ENCODE measurements around the gene ACTR3C.

ACTR3C gene

GRCh38 chr7:150340875-150341262, 17.5 kb upstream of the ACTR3C start:
- H3K4me3 ChIP-seq (ENCODE audit: low read depth, low read length) = peak overlapping the region; percentile 78
- H3K9ac ChIP-seq (ENCODE audit: low read depth, low read length) = peak overlapping the region; percentile 65

GRCh38 chr7:150340024-150340749, 16.8 kb upstream of the ACTR3C start:
- Histone ChIP-seq H3K4me3 (ENCODE audit: low read depth, low read length) (peak overlapping the region; percentile 78), H3K9me3 (ENCODE audit: control insufficient read depth, insufficient read depth, low read length) (no peaks in the 10 kb centered on the region), H3K4me1 (ENCODE audit: control insufficient read depth, insufficient read depth, low read length) (peaks cover 37% of the 10 kb centered on the region), H3K36me3 (ENCODE audit: control insufficient read depth, insufficient read depth, low read length) (peaks cover 30% of the 10 kb centered on the region), H3K9ac (ENCODE audit: low read depth, low read length) (peak overlapping the region; percentile 73), H3K27me3 (ENCODE audit: control insufficient read depth, insufficient read depth, low read length) (peaks cover 28% of the 10 kb centered on the region)

More at GRCh38 chr7:150340875-150341262, 17.5 kb upstream of the ACTR3C start:
- H3K9me3 ChIP-seq (ENCODE audit: control insufficient read depth, insufficient read depth, low read length) = no peaks in the 10 kb centered on the region
- peaks cover 31% of the 10 kb centered on the region for H3K4me1 ChIP-seq (ENCODE audit: control insufficient read depth, insufficient read depth, low read length)
- peaks cover 30% of the 10 kb centered on the region for H3K36me3 ChIP-seq (ENCODE audit: control insufficient read depth, insufficient read depth, low read length)
- H3K27me3 ChIP-seq (ENCODE audit: control insufficient read depth, insufficient read depth, low read length) = peaks cover 28% of the 10 kb centered on the region

GRCh38 chr7:150339409-150339809, 16.1 kb upstream of the ACTR3C start:
- peaks cover 40% of the 10 kb centered on the region for H3K4me1 ChIP-seq (ENCODE audit: control insufficient read depth, insufficient read depth, low read length)

GRCh38 chr7:150338166-150338829, 15.0 kb upstream of the ACTR3C start:
- H3K9ac ChIP-seq (ENCODE audit: low read depth, low read length) = no peak overlapping the region

More at GRCh38 chr7:150339409-150339809, 16.1 kb upstream of the ACTR3C start:
- peaks cover 28% of the 10 kb centered on the region for H3K27me3 ChIP-seq (ENCODE audit: control insufficient read depth, insufficient read depth, low read length)
- H3K36me3 ChIP-seq (ENCODE audit: control insufficient read depth, insufficient read depth, low read length) = peaks cover 30% of the 10 kb centered on the region
- H3K4me3 ChIP-seq (ENCODE audit: low read depth, low read length) = peak overlapping the region; percentile 78
- no peaks in the 10 kb centered on the region for H3K9me3 ChIP-seq (ENCODE audit: control insufficient read depth, insufficient read depth, low read length)
- H3K9ac ChIP-seq (ENCODE audit: low read depth, low read length) = no peak overlapping the region

DNA sequence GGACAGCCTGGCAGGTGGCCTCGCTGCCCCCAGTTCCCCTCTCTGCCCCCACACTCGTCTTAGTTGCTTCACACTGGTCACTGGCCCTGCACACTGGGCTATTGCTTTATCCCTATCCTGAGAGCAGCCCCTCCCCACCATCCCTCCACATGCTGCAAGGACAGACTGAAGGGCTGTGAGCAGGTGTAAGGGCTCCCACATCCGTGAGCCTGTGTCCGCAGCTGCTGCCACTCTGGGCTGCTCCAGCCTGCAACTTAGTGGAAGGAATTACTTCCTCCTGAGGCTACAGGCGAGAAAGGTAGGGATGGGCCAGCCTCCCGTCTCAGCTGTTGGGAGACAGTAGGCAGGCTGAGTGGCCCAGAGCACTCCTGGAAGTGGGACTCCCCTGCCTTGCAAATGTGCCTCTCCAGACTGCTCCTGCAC, 14.3 kb upstream of the ACTR3C start:
- peaks cover 33% of the 10 kb centered on the region for H3K4me1 ChIP-seq (ENCODE audit: control insufficient read depth, insufficient read depth, low read length)

More at GRCh38 chr7:150338166-150338829, 15.0 kb upstream of the ACTR3C start:
- Histone ChIP-seq H3K4me3 (ENCODE audit: low read depth, low read length) (no peak overlapping the region), H3K36me3 (ENCODE audit: control insufficient read depth, insufficient read depth, low read length) (peaks cover 30% of the 10 kb centered on the region), H3K4me1 (ENCODE audit: control insufficient read depth, insufficient read depth, low read length) (peaks cover 39% of the 10 kb centered on the region), H3K9me3 (ENCODE audit: control insufficient read depth, insufficient read depth, low read length) (no peaks in the 10 kb centered on the region), H3K27me3 (ENCODE audit: control insufficient read depth, insufficient read depth, low read length) (peaks cover 18% of the 10 kb centered on the region)

GRCh38 chr7:150337179-150337578, 13.8 kb upstream of the ACTR3C start:
- Histone ChIP-seq H3K27me3 (ENCODE audit: control insufficient read depth, insufficient read depth, low read length) (peaks cover 7% of the 10 kb centered on the region), H3K36me3 (ENCODE audit: control insufficient read depth, insufficient read depth, low read length) (peaks cover 30% of the 10 kb centered on the region), H3K9me3 (ENCODE audit: control insufficient read depth, insufficient read depth, low read length) (no peaks in the 10 kb centered on the region), H3K4me1 (ENCODE audit: control insufficient read depth, insufficient read depth, low read length) (peaks cover 28% of the 10 kb centered on the region), H3K4me3 (ENCODE audit: low read depth, low read length) (no peak overlapping the region), H3K9ac (ENCODE audit: low read depth, low read length) (no peak overlapping the region)

More for the DNA sequence above, 14.3 kb upstream of the ACTR3C start:
- peaks cover 12% of the 10 kb centered on the region for H3K27me3 ChIP-seq (ENCODE audit: control insufficient read depth, insufficient read depth, low read length)
- H3K9ac ChIP-seq (ENCODE audit: low read depth, low read length) = no peak overlapping the region
- peaks cover 30% of the 10 kb centered on the region for H3K36me3 ChIP-seq (ENCODE audit: control insufficient read depth, insufficient read depth, low read length)
- no peak overlapping the region for H3K4me3 ChIP-seq (ENCODE audit: low read depth, low read length)
- H3K9me3 ChIP-seq (ENCODE audit: control insufficient read depth, insufficient read depth, low read length) = no peaks in the 10 kb centered on the region

DNA sequence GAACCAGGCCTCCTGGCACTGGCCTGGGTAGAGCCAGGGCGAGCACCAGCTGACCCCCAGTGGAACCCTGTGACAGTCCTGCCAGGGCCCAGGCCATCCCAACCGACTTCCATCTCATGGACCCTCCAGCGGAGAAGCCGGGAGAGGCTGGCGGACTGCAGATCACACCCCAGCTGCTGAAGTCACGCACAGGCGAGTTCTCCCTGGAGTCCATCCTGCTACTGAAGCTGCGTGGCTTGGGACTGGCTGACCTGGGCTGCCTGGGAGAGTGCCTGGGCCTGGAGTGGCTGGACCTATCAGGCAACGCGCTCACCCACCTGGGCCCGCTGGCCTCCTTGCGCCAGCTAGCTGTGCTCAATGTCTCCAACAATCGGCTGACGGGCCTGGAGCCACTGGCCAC, 13.4 kb upstream of the ACTR3C start:
- H3K4me3 ChIP-seq (ENCODE audit: low read depth, low read length) = no peak overlapping the region
- H3K4me1 ChIP-seq (ENCODE audit: control insufficient read depth, insufficient read depth, low read length) = peaks cover 24% of the 10 kb centered on the region
- H3K27me3 ChIP-seq (ENCODE audit: control insufficient read depth, insufficient read depth, low read length) = peaks cover 3% of the 10 kb centered on the region
- no peaks in the 10 kb centered on the region for H3K9me3 ChIP-seq (ENCODE audit: control insufficient read depth, insufficient read depth, low read length)
- H3K9ac ChIP-seq (ENCODE audit: low read depth, low read length) = no peak overlapping the region
- H3K36me3 ChIP-seq (ENCODE audit: control insufficient read depth, insufficient read depth, low read length) = peaks cover 30% of the 10 kb centered on the region

- H3K27me3 ChIP-seq (ENCODE audit: control insufficient read depth, insufficient read depth, low read length) = no peaks in the 10 kb centered on the region
- H3K9me3 ChIP-seq (ENCODE audit: control insufficient read depth, insufficient read depth, low read length) = no peaks in the 10 kb centered on the region
- no peak overlapping the region for H3K4me3 ChIP-seq (ENCODE audit: low read depth, low read length)
- H3K9ac ChIP-seq (ENCODE audit: low read depth, low read length) = peak overlapping the region; percentile 26
- H3K36me3 ChIP-seq (ENCODE audit: control insufficient read depth, insufficient read depth, low read length) = peaks cover 39% of the 10 kb centered on the region
- peaks cover 24% of the 10 kb centered on the region for H3K4me1 ChIP-seq (ENCODE audit: control insufficient read depth, insufficient read depth, low read length)
Measured at GRCh38 chr7:150335774-150336112, 12.4 kb upstream of the ACTR3C start.

- peak overlapping the region; percentile 3 for H3K4me3 ChIP-seq (ENCODE audit: low read depth, low read length)
- H3K9ac ChIP-seq (ENCODE audit: low read depth, low read length) = peak overlapping the region; percentile 26
- no peaks in the 10 kb centered on the region for H3K27me3 ChIP-seq (ENCODE audit: control insufficient read depth, insufficient read depth, low read length)
- H3K36me3 ChIP-seq (ENCODE audit: control insufficient read depth, insufficient read depth, low read length) = peaks cover 44% of the 10 kb centered on the region
- H3K9me3 ChIP-seq (ENCODE audit: control insufficient read depth, insufficient read depth, low read length) = no peaks in the 10 kb centered on the region
- peaks cover 24% of the 10 kb centered on the region for H3K4me1 ChIP-seq (ENCODE audit: control insufficient read depth, insufficient read depth, low read length)
Measured at GRCh38 chr7:150335108-150335773, 11.9 kb upstream of the ACTR3C start.

DNA sequence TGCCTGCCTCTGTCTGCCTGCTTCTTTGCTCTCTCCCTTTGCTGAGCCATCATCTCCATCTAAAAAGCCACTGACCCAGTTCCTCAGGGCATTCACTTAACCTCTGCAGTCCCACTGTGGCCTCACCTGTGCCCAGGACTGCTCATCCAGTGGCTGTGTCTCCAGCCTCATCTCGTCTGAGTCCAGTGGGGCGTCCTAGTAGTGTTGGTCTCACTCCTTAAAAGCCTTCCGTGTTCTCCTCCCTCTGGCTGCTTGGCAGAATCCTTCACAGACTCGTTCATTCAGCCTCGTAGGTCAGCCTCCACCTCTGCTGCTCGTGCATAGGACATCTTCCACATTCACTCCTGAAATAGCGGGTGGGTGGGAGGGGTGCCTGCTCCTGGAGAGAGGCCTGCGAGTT, 10.8 kb upstream of the ACTR3C start:
- no peaks in the 10 kb centered on the region for H3K27me3 ChIP-seq (ENCODE audit: control insufficient read depth, insufficient read depth, low read length)
- peaks cover 42% of the 10 kb centered on the region for H3K36me3 ChIP-seq (ENCODE audit: control insufficient read depth, insufficient read depth, low read length)
- no peak overlapping the region for H3K9ac ChIP-seq (ENCODE audit: low read depth, low read length)
- no peak overlapping the region for H3K4me3 ChIP-seq (ENCODE audit: low read depth, low read length)
- H3K9me3 ChIP-seq (ENCODE audit: control insufficient read depth, insufficient read depth, low read length) = no peaks in the 10 kb centered on the region
- peaks cover 27% of the 10 kb centered on the region for H3K4me1 ChIP-seq (ENCODE audit: control insufficient read depth, insufficient read depth, low read length)

DNA sequence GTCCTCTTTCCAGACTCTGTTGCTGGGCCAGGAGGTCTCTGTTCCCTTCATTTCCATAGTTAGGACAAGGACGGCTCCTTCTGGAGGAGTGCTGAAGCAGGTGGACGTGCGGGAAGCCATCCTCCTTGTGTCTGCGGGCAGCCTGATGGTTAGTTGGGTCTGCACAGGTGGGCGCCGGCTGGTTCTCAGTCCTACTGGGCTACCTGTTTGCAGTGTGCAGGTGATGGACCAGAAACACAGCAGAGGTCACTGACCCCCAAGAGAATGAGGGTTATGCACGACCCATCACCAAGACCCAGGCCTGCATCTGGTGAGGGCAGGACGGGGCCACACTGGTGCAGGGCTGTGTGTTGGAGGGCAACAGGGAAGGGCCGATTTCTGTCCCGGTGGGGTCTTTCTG, 10.3 kb upstream of the ACTR3C start:
- H3K27me3 ChIP-seq (ENCODE audit: control insufficient read depth, insufficient read depth, low read length) = no peaks in the 10 kb centered on the region
- no peaks in the 10 kb centered on the region for H3K9me3 ChIP-seq (ENCODE audit: control insufficient read depth, insufficient read depth, low read length)
- no peak overlapping the region for H3K4me3 ChIP-seq (ENCODE audit: low read depth, low read length)
- no peak overlapping the region for H3K9ac ChIP-seq (ENCODE audit: low read depth, low read length)
- peaks cover 43% of the 10 kb centered on the region for H3K36me3 ChIP-seq (ENCODE audit: control insufficient read depth, insufficient read depth, low read length)
- peaks cover 32% of the 10 kb centered on the region for H3K4me1 ChIP-seq (ENCODE audit: control insufficient read depth, insufficient read depth, low read length)
